GM19328 (cell line): ENCODE measurements around the gene REEP5.
"Not testable (repeated sequence)": the region's sequence is repeated elsewhere in the genome, so short reads cannot be mapped to it uniquely, and the experiment has no call there.

Experiments
- ATAC-seq: cut with Tn5 transposase; IDR thresholded peaks from one replicate; pipeline ENCODE4 v1.9.1; 2021; ENCODE audit warnings: mild to moderate bottlenecking, moderate library complexity; ENCODE audit not compliant: unreplicated experiment

The REEP5 gene

GRCh38 chr5:112921833-112922817 is at the start of gene REEP5:
REEP5 (minus strand) TSS chr5:112922227; CDS start chr5:112922190, 37 bp downstream.
- ATAC-seq: peak; percentile 56

- ATAC-seq: no peak
Measured at GRCh38 chr5:112971276-112971675, 49.2 kb upstream of the REEP5 start.

GRCh38 chr5:112968411-112969106 is 46.5 kb upstream of the REEP5 start:
- no peak for ATAC-seq

- ATAC-seq: no peak
Measured at GRCh38 chr5:112967520-112968083, 45.6 kb upstream of the REEP5 start.

GRCh38 chr5:112965733-112966306 is 43.8 kb upstream of the REEP5 start:
- no peak for ATAC-seq

- not testable (repeated sequence) for ATAC-seq
Measured at GRCh38 chr5:112963374-112963733, 41.3 kb upstream of the REEP5 start.

DNA sequence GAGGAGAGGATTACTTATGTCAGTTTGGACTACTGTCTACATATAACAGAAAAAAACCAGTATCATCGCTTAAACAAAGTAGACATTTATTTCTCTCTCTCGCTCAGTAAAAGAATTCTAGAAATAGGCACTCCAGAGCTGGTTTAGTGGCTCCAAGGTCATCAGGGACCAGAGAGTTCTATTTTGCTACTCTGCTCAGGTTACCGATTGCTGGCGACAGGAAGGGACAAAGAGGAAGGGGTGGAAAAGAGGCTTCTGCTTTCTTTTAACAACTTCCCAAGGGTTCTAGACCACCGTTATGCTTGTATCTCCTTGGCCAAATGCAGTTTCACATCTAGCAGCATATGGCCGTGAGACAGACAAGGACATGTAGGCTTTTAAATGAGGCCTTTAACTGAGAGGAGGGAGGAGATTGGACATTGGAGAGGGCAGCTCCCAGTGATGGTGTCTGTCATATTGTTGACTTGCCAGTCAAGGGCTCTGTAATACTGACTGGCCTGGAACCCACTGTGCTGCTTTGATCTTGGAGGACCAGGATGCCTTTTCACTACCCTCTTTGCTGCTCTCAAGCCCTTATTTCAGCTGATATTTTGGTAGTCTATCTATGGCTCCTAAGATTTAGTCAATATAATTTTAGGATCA is 39.0 kb upstream of the REEP5 start:
- ATAC-seq: no peak

DNA sequence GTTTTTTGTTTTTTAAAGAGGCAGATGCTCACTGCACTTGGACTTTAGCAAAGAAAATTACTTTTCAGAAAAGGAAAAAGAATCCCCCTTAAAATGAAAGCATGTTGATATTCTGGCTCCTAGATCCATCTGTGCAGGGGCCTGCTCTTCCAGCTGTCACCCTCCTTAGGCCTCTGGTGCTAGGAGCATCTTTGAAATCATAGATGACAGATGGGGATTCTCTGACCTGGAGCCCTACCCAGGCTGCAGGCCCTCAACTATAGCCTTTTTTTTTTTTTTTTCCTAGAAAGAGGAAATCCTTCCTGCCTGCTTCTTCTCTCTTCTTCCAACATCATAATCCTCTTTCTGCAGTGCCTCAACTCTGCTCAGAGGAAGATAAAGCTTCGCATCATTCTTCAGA is 38.3 kb upstream of the REEP5 start:
- no peak for ATAC-seq

DNA sequence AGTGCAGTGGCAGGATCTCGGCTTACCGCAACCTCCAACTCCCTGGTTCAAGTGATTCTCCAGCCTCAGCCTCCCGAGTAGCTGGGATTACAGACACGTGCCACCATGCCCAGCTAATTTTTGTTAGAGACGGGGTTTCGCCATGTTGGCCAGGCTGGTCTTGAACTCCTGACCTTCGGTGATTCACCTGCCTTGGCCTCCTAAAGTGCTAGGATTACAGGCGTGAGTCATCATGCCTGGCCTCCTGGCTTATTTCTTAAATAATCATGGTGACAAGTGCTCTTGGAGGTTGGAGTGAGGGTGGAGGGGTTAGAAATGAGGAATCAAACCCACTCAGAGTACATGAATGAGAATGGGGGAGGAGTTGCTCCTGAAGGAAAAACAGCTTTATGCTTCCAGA is 37.8 kb upstream of the REEP5 start:
- not testable (repeated sequence) for ATAC-seq

DNA sequence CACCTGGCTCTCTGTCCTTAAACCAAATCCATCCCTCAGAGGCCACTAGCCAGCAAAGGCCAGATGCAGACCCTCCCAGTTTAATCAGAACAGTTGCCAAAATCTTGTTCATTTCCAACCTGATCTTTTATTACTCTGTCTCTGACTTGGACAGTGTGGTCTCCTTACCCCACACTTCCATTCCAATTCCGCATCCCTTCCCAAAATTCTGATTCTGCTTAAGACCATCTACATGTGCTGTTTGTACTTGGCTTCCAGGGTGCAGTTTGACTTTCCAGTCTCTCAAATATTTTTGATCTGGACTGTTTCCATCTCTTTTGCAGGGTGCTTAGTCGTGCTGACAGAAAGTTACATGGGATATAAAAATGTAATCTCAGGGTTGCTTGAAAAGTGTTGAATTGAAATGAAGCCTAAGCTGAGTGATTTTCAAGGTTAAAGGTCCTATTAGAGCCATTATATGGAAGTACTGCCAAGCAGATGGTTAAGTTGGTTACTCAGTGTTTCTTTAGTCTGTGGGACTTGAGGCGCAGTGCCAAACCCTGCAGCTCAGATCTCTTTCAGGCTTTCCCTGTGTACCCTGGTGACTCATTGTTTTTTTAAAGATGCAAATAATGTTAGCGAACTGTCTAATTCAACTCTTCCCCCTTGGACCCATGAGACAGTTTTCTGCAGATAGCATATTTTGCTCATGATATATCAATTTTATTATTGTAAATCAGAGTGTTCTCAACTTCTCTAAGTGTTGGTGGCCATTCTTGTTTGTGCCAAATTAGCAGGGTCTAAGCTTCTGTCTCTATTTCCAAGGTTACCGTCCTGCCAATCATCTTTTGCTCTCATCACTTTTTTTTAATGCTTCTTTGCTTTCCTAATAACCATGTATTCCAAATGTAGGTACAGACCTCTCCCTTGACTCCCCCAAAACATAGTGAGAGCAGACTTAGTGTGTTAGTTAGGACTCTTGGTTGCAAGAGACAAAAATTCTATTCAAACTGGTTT is 36.4 kb upstream of the REEP5 start:
- peak; percentile 80 for ATAC-seq

- ATAC-seq: no peak
Measured at GRCh38 chr5:112957036-112957808, 35.2 kb upstream of the REEP5 start.

- ATAC-seq: no peak
Measured at GRCh38 chr5:112956606-112957005, 34.6 kb upstream of the REEP5 start.

GRCh38 chr5:112951124-112951702 is 29.2 kb upstream of the REEP5 start:
- ATAC-seq: no peak

- ATAC-seq: no peak
Measured at GRCh38 chr5:112948458-112948857, 26.4 kb upstream of the REEP5 start.

DNA sequence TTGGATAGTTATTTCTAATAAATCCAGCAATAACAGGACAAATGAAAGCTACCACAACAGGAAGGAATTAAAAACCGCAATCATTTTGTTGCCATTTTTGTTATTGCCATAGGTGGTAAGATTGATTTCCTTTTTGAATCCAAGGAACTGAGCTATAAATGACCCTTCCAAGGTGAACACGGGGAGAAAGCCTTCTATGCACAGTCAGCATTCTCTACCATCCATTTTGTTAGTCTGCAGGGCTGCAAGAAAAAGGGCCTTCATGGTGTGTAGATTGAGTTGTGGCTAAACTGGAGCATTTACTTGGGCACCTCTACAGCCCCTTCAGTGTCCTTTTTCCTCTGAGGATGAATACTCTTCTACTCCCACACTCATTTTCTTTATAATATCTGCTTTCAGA is 18.6 kb upstream of the REEP5 start:
- ATAC-seq: no peak

- ATAC-seq: no peak
Measured at GRCh38 chr5:112938286-112938685, 16.3 kb upstream of the REEP5 start.

GRCh38 chr5:112935675-112936074 is 13.6 kb upstream of the REEP5 start:
- no peak for ATAC-seq

- ATAC-seq: no peak
Measured at GRCh38 chr5:112934366-112934663, 12.3 kb upstream of the REEP5 start.
